ENCODE data around the gene VPS16. TPM values are rescaled to one million over a fixed set of nuclear protein-coding genes. Genes with fewer than 3 reads are reported as not detected.

The VPS16 gene
- total and polyA plus RNA-seq, 2 of the 13 experiments (the other 11 are each of a cell fraction or from before 2014, with no cell fraction given) = 34.2 to 35.4 TPM

- peak; percentile 81; the same call in 1 of the 2 replicates for TF ChIP-seq ZSCAN5A (CRISPR knock-in tag; IDR thresholded peaks at IDR 0.05; ENCODE audit: borderline replicate concordance)
- TF ChIP-seq HNRNPUL1 (IDR thresholded peaks at IDR 0.05; ENCODE audit: low read depth, low read length) = no peak
- no peak for TF ChIP-seq SIN3B (IDR thresholded peaks at IDR 0.05; ENCODE audit: low read length)
- TF ChIP-seq DMAP1 (CRISPR knock-in tag; IDR thresholded peaks at IDR 0.05) = peak; percentile 75; the same call in 1 of the 2 replicates
- TF ChIP-seq ZZZ3 (CRISPR knock-in tag; IDR thresholded peaks at IDR 0.05; ENCODE audit: borderline replicate concordance) = no peak
- TF ChIP-seq ZBTB7B (CRISPR knock-in tag; IDR thresholded peaks at IDR 0.05) = no peak; the same call in 1 of the 2 replicates
- TF ChIP-seq TBX2 (CRISPR knock-in tag; IDR thresholded peaks at IDR 0.05; ENCODE audit: borderline replicate concordance) = peak; percentile 4; the same call in 1 of the 2 replicates
- TF ChIP-seq FOXM1 (CRISPR knock-in tag; IDR thresholded peaks at IDR 0.05) = no peak
- TF ChIP-seq, protein P1, sequence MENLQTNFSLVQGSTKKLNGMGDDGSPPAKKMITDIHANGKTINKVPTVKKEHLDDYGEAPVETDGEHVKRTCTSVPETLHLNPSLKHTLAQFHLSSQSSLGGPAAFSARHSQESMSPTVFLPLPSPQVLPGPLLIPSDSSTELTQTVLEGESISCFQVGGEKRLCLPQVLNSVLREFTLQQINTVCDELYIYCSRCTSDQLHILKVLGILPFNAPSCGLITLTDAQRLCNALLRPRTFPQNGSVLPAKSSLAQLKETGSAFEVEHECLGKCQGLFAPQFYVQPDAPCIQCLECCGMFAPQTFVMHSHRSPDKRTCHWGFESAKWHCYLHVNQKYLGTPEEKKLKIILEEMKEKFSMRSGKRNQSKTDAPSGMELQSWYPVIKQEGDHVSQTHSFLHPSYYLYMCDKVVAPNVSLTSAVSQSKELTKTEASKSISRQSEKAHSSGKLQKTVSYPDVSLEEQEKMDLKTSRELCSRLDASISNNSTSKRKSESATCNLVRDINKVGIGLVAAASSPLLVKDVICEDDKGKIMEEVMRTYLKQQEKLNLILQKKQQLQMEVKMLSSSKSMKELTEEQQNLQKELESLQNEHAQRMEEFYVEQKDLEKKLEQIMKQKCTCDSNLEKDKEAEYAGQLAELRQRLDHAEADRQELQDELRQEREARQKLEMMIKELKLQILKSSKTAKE (CRISPR knock-in tag; IDR thresholded peaks at IDR 0.05; ENCODE audit: borderline replicate concordance) = 0 out of 2 replicates have a peak, but pooled peaks have one; percentile 55
- TF ChIP-seq, protein P2, sequence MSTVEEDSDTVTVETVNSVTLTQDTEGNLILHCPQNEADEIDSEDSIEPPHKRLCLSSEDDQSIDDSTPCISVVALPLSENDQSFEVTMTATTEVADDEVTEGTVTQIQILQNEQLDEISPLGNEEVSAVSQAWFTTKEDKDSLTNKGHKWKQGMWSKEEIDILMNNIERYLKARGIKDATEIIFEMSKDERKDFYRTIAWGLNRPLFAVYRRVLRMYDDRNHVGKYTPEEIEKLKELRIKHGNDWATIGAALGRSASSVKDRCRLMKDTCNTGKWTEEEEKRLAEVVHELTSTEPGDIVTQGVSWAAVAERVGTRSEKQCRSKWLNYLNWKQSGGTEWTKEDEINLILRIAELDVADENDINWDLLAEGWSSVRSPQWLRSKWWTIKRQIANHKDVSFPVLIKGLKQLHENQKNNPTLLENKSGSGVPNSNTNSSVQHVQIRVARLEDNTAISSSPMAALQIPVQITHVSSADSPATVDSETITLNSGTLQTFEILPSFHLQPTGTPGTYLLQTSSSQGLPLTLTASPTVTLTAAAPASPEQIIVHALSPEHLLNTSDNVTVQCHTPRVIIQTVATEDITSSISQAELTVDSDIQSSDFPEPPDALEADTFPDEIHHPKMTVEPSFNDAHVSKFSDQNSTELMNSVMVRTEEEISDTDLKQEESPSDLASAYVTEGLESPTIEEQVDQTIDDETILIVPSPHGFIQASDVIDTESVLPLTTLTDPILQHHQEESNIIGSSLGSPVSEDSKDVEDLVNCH (CRISPR knock-in tag; IDR thresholded peaks at IDR 0.05) = no peak
- no peak for TF ChIP-seq SMAD9 (CRISPR knock-in tag; IDR thresholded peaks at IDR 0.05)
- peak; percentile 85 for TF ChIP-seq HES4 (CRISPR knock-in tag; IDR thresholded peaks at IDR 0.05; ENCODE audit: borderline replicate concordance)
- no peak; the same call in 1 of the 2 replicates for TF ChIP-seq GZF1 (CRISPR knock-in tag; IDR thresholded peaks at IDR 0.05)
- 0 out of 2 replicates have a peak, but pooled peaks have one; percentile 55 for TF ChIP-seq JUNB (CRISPR knock-in tag; IDR thresholded peaks at IDR 0.05; ENCODE audit: borderline replicate concordance)
- TF ChIP-seq, protein P3, sequence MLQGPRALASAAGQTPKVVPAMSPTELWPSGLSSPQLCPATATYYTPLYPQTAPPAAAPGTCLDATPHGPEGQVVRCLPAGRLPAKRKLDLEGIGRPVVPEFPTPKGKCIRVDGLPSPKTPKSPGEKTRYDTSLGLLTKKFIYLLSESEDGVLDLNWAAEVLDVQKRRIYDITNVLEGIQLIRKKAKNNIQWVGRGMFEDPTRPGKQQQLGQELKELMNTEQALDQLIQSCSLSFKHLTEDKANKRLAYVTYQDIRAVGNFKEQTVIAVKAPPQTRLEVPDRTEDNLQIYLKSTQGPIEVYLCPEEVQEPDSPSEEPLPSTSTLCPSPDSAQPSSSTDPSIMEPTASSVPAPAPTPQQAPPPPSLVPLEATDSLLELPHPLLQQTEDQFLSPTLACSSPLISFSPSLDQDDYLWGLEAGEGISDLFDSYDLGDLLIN (CRISPR knock-in tag; IDR thresholded peaks at IDR 0.05; ENCODE audit: borderline replicate concordance) = 0 out of 2 replicates have a peak, but pooled peaks have one; percentile 42
- TF ChIP-seq, protein P4, sequence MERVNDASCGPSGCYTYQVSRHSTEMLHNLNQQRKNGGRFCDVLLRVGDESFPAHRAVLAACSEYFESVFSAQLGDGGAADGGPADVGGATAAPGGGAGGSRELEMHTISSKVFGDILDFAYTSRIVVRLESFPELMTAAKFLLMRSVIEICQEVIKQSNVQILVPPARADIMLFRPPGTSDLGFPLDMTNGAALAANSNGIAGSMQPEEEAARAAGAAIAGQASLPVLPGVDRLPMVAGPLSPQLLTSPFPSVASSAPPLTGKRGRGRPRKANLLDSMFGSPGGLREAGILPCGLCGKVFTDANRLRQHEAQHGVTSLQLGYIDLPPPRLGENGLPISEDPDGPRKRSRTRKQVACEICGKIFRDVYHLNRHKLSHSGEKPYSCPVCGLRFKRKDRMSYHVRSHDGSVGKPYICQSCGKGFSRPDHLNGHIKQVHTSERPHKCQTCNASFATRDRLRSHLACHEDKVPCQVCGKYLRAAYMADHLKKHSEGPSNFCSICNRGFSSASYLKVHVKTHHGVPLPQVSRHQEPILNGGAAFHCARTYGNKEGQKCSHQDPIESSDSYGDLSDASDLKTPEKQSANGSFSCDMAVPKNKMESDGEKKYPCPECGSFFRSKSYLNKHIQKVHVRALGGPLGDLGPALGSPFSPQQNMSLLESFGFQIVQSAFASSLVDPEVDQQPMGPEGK (CRISPR knock-in tag; IDR thresholded peaks at IDR 0.05) = peak; percentile 35; the same call in 1 of the 2 replicates
- TF ChIP-seq AGO2 (optimal IDR thresholded peaks at IDR 0.05; ENCODE audit: low read depth, low read length) = peak; percentile 71
- TF ChIP-seq SIX4 (CRISPR knock-in tag; IDR thresholded peaks at IDR 0.05) = no peak; the same call in 1 of the 2 replicates
- no peak for TF ChIP-seq ZNF3 (CRISPR knock-in tag; IDR thresholded peaks at IDR 0.05)
- peak; percentile 34; the same call in 1 of the 2 replicates for TF ChIP-seq ZNF180 (CRISPR knock-in tag; IDR thresholded peaks at IDR 0.05; ENCODE audit: borderline replicate concordance, low read depth)
- no peak; the same call in 1 of the 2 replicates for TF ChIP-seq ZNF33B (CRISPR knock-in tag; IDR thresholded peaks at IDR 0.05)
Observed at GRCh38 chr20:2872459-2873009, 32.0 kb downstream of the VPS16 start (continued).

Measured in HepG2 (cell line).